Stimulated activated naive CD8-positive, alpha-beta T cell treated with anti-CD3 and anti-CD28 coated beads, Interleukin-15, amount 100 ng/mL, for 72 hours (primary cell): ENCODE data around the gene ITGB7.
"Not testable (repeated sequence)": the region's sequence is repeated elsewhere in the genome, so short reads cannot be mapped to it uniquely, and the experiment has no call there.

Experiments
- ATAC-seq: fragments of 150-1000 bp; cut with Tn5 transposase; 2 replicates; pipeline ENCODE4 v1.10.0; 2021; ENCODE audit warnings: mild to moderate bottlenecking, moderate library complexity
- DNase-seq, 2 donors: peaks; one replicate each; pipeline ENCODE4 v3.0.0; 2021 to 2022
- H3K27ac Mint-ChIP-seq, 2 donors: one replicate each; pipeline ENCODE4 v1.8.0; 2022; ENCODE audit warnings: mild to moderate bottlenecking in 2 of 2, mixed read lengths in 2 of 2, moderate library complexity in 2 of 2
- H3K27me3 Mint-ChIP-seq: one replicate; pipeline ENCODE4 v1.8.0; 2022; ENCODE audit warnings: mixed read lengths
- H3K4me1 Mint-ChIP-seq: one replicate; pipeline ENCODE4 v1.8.0; 2022; ENCODE audit warnings: mild to moderate bottlenecking, mixed read lengths
- H3K4me3 Mint-ChIP-seq, 2 donors: one replicate each; pipeline ENCODE4 v1.8.0; 2022; ENCODE audit warnings: mild to moderate bottlenecking in 2 of 2, mixed read lengths in 2 of 2, moderate library complexity in 1 of 2
- H3K9me3 Mint-ChIP-seq, 2 donors: one replicate each; pipeline ENCODE4 v1.8.0; 2022; ENCODE audit warnings: mixed read lengths in 2 of 2

Gene ITGB7

DNA sequence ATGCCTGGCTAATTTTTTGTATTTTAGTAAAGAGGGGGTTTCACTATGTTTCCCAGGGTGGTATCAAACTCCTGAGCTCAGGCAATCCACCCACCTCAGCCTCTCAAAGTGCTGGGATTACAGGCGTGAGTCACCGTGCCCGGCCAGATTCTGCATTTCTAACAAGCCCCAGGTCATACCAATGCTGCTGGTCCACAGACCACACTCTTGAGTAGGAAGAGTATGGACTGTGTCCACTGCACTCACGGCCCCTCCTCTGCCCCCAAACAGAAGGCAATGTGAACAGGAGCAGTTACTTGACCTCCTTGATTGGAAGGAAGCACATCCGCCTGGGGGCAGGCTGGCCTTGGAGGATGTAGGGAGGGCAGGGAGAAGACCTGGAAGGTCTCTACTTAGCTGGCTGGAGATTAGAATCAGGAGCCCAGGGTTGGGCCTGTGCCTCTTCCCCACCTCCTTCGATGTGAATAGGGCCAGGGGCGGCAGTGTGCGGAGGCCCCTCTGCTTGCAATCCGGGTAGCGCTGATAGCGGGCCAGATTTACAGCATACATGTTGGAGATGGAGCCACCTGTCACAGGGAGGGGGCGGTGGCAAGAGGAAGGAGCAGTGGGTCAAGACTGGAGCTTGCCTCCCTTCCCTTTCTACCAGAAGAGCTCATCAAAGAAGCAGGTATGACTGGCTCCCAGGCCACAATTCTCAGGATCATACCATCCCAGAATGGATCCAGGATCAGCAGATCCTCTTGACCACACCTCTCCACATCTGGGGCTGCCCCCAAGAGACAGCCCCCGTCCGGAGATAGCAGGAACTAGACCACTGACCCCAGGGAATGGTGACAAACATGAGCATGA lies 36.0 kb downstream of the ITGB7 start:
- peak overlapping the region in 1 of 2 donors; percentile 43 for H3K27ac Mint-ChIP-seq
- no peaks in the 10 kb centered on the region for H3K9me3 Mint-ChIP-seq
- DNase-seq (no peak), ATAC-seq (no peak)
- H3K27me3 Mint-ChIP-seq = no peaks in the 10 kb centered on the region
- H3K4me3 Mint-ChIP-seq = no peak overlapping the region
- peaks cover 13% of the 10 kb centered on the region for H3K4me1 Mint-ChIP-seq

GRCh38 chr12:53170215-53170614 lies 36.8 kb downstream of the ITGB7 start:
- Mint-ChIP-seq H3K27ac (no peak overlapping the region), H3K27me3 (no peaks in the 10 kb centered on the region), H3K9me3 (no peaks in the 10 kb centered on the region), H3K4me1 (peaks cover 5% of the 10 kb centered on the region), H3K4me3 (no peak overlapping the region)
- DNase-seq = no peak
- ATAC-seq = no peak

DNA sequence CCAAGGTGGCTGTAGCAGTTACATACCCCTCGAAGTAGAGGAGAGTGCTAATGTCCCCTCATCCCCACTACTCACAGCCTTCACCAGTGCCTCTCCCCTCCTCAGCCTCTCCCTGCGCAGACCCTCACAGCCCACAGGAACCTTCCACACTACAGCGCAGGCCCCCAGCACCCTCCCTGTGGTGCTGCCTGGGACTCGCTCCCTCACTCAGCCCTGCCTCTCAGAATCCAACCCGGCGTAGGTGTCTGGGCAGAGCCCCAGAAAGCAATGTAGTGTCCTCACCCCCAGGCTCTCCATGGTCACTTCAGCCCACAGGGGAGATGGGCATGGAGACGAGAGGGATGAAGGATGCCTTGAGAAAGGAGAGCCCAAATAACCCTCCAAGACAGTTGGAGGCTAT lies 37.4 kb downstream of the ITGB7 start:
- ATAC-seq (no peak), DNase-seq (no peak)
- Mint-ChIP-seq H3K4me3 (no peak overlapping the region), H3K27me3 (no peaks in the 10 kb centered on the region), H3K27ac (peak overlapping the region in 1 of 2 donors; percentile 38), H3K4me1 (no peaks in the 10 kb centered on the region), H3K9me3 (no peaks in the 10 kb centered on the region)

GRCh38 chr12:53166837-53167236 lies 40.2 kb downstream of the ITGB7 start:
- Mint-ChIP-seq H3K4me1 (no peaks in the 10 kb centered on the region), H3K27ac (no peak overlapping the region), H3K4me3 (no peak overlapping the region), H3K9me3 (no peaks in the 10 kb centered on the region), H3K27me3 (no peaks in the 10 kb centered on the region)
- DNase-seq (no peak), ATAC-seq (no peak)

GRCh38 chr12:53163008-53163407 lies 44.0 kb downstream of the ITGB7 start:
- H3K27me3 Mint-ChIP-seq, H3K27ac Mint-ChIP-seq, H3K9me3 Mint-ChIP-seq, H3K4me3 Mint-ChIP-seq, ATAC-seq, DNase-seq: not testable (repeated sequence)
- peaks cover 17% of the 10 kb centered on the region for H3K4me1 Mint-ChIP-seq

DNA sequence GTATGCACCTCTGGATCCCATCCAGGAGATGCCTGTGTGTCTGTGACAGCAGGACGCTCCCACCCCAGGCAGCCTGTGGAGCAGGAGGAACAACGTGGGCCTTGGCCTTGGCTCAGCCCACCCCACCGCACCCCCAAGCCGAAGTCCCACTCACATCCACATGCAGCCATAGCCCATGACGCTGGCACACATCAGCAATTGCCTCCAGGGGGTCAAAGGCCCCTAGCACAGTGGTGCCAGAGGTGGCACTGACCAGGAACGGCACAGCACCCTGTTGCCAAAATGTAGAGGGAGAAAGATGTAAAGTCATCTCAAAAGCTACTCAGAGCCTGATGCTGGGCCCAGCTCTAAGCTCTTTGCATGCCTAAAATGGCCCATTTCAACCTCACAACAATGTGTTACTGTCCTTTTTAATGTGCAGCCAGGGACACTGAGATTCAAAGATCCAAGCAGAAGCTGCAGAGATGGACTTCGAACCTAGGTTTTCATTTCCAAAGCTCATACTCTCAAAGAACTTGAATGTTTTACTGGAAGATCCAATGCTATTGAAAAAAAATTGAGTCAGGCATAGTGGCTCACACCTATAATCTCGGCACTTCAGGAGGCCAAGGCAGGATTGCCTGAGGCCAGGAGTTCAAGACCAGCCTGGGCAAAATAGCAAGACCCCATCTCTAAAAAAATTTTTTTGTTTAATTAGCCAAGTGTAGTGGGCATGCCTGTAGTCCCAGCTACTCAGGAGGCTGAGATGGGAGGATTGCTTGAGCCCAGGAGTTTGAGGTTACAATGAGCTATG lies 45.7 kb downstream of the ITGB7 start:
- no peaks in the 10 kb centered on the region for H3K27me3 Mint-ChIP-seq
- H3K27ac Mint-ChIP-seq = no peak overlapping the region
- H3K4me1 Mint-ChIP-seq = peaks cover 17% of the 10 kb centered on the region
- no peak for ATAC-seq
- no peak overlapping the region for H3K4me3 Mint-ChIP-seq
- no peaks in the 10 kb centered on the region for H3K9me3 Mint-ChIP-seq
- no peak for DNase-seq

GRCh38 chr12:53160673-53161072 lies 46.4 kb downstream of the ITGB7 start:
- DNase-seq (no peak), ATAC-seq (no peak)
- peaks cover 17% of the 10 kb centered on the region for H3K4me1 Mint-ChIP-seq
- H3K27me3 Mint-ChIP-seq = no peaks in the 10 kb centered on the region
- H3K9me3 Mint-ChIP-seq = no peaks in the 10 kb centered on the region
- H3K4me3 Mint-ChIP-seq = no peak overlapping the region
- H3K27ac Mint-ChIP-seq = peak overlapping the region in 1 of 2 donors; percentile 85

- Mint-ChIP-seq H3K27ac (peak overlapping the region; percentile 47 to 95), H3K4me1 (peaks cover 17% of the 10 kb centered on the region), H3K9me3 (no peaks in the 10 kb centered on the region), H3K4me3 (no peak overlapping the region), H3K27me3 (no peaks in the 10 kb centered on the region)
- ATAC-seq = peak; percentile 4
- no peak for DNase-seq
These were observed 47.1 kb downstream of the ITGB7 start for GRCh38 chr12:53160000-53160399.

DNA sequence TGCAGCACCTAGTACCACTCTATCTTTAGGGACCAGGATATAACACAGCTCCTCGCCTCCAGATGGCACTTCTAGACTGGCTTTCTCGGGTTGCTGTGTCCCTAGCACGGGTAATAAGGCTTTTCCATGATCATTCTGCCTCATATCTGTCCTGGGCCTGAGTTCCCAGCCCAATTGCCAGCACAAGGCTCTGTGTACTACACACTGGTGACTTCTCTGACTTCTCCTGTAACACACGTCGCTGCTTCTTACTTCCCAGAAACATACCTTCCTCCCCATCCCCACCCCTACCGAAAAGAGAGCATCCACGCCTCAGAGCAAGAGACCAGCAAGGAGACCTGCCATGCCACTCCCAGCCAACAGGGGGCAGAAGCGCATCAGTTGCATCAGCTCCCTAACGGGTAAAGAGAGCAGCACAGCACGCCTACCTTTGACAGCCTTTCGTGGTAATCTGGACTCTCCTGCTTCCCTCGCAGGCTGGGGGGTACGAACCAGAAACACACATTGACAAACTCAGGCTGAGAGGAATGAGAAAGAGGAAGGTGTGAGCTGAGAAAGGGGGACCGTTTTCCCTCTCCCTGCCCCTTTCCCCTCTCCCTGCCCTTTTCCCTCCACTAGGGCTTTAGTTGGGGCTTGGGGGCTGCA lies 47.7 kb downstream of the ITGB7 start:
- no peaks in the 10 kb centered on the region for H3K27me3 Mint-ChIP-seq
- DNase-seq (peak; percentile 89 to 90), ATAC-seq (peak; percentile 98)
- peaks cover 17% of the 10 kb centered on the region for H3K4me1 Mint-ChIP-seq
- peak overlapping the region; percentile 92 to 95 for H3K27ac Mint-ChIP-seq
- peak overlapping the region; percentile 34 to 54 for H3K4me3 Mint-ChIP-seq
- no peaks in the 10 kb centered on the region for H3K9me3 Mint-ChIP-seq

- no peak for DNase-seq
- Mint-ChIP-seq H3K27me3 (no peaks in the 10 kb centered on the region), H3K4me3 (no peak overlapping the region), H3K27ac (no peak overlapping the region), H3K9me3 (no peaks in the 10 kb centered on the region), H3K4me1 (no peaks in the 10 kb centered on the region)
- no peak for ATAC-seq
These were observed 54.7 kb downstream of the ITGB7 start for GRCh38 chr12:53152390-53152789.

- Mint-ChIP-seq H3K4me1 (no peaks in the 10 kb centered on the region), H3K27me3 (no peaks in the 10 kb centered on the region), H3K9me3 (no peaks in the 10 kb centered on the region), H3K27ac (no peak overlapping the region), H3K4me3 (no peak overlapping the region)
- no peak for DNase-seq
- no peak for ATAC-seq
These were observed 56.0 kb downstream of the ITGB7 start for GRCh38 chr12:53151039-53151438.

- DNase-seq (no peak), ATAC-seq (no peak)
- no peak overlapping the region for H3K4me3 Mint-ChIP-seq
- H3K4me1 Mint-ChIP-seq = no peaks in the 10 kb centered on the region
- H3K27ac Mint-ChIP-seq = no peak overlapping the region
- H3K9me3 Mint-ChIP-seq = no peaks in the 10 kb centered on the region
- no peaks in the 10 kb centered on the region for H3K27me3 Mint-ChIP-seq
These were observed 59.4 kb downstream of the ITGB7 start for GRCh38 chr12:53147653-53148052.

- H3K4me3 Mint-ChIP-seq = no peak overlapping the region
- no peak overlapping the region for H3K27ac Mint-ChIP-seq
- no peak for ATAC-seq
- DNase-seq = no peak
- H3K27me3 Mint-ChIP-seq = no peaks in the 10 kb centered on the region
- no peaks in the 10 kb centered on the region for H3K4me1 Mint-ChIP-seq
- no peaks in the 10 kb centered on the region for H3K9me3 Mint-ChIP-seq
These were observed 59.9 kb downstream of the ITGB7 start for GRCh38 chr12:53147181-53147580.

- Mint-ChIP-seq H3K27me3 (no peaks in the 10 kb centered on the region), H3K4me1 (no peaks in the 10 kb centered on the region), H3K4me3 (no peak overlapping the region), H3K27ac (no peak overlapping the region), H3K9me3 (no peaks in the 10 kb centered on the region)
- DNase-seq (no peak), ATAC-seq (no peak)
These were observed 61.4 kb downstream of the ITGB7 start for GRCh38 chr12:53145383-53146260.

GRCh38 chr12:53143355-53143754 lies 63.7 kb downstream of the ITGB7 start:
- Mint-ChIP-seq H3K27me3 (no peaks in the 10 kb centered on the region), H3K27ac (peak overlapping the region in 1 of 2 donors; percentile 43), H3K4me1 (no peaks in the 10 kb centered on the region), H3K4me3 (no peak overlapping the region), H3K9me3 (peaks cover 0 to 5% of the 10 kb centered on the region in 2 donors)
- ATAC-seq (no peak), DNase-seq (no peak)
